ENCODE data around the gene TFCP2L1.

The TFCP2L1 gene

DNA sequence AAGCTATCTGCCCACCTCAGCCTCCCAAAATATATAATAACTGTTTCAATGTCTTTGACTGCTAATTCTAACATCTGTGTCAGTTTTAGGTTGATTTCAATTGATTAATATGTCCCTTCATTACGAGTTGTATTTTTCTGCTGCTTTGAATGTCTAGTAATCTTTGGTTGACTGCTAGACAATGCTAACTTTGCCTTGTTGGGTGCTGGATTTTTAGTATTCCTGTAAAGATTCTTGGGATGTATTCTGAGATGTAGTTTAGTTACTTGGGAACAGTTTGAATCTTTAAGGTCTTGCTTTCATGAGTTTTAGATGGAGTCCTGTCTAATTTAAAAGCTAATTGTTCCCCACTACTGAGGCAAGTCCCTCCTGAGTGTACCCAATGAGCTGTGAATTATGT, 114.4 kb downstream of the TFCP2L1 start:
- no peak for DNase-seq

DNA sequence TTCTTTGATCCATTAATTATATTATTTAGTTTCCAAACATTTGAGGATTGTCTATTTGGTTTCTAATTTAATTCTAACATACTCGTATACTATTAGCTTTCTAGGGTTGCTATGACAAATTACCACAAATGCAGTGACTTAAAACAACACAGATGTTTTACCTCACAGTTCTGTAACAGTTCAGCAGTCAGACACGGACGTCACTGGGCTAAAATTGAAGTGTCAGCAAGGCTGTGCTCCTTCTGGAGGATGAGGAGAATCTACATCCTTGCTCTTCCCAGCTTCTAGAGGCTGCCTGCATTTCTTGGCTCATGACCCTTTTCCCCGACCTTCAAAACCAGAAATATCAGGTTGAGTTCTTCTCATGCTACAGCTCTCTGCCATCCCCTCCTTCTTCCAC, 117.6 kb downstream of the TFCP2L1 start:
- DNase-seq = no peak

All from fibroblast of skin of abdomen (primary cell).